Stimulated activated CD4-positive, alpha-beta T cell treated with anti-CD3 and anti-CD28 coated beads, Interleukin-12 subunit alpha, Interleukin-12 subunit beta, amount 100 ng/mL, for 48 hours (primary cell): Measurements from ENCODE around the gene GMPS.

ENCODE experiments used
- DNase-seq, 3 donors: peaks; one replicate each; pipeline ENCODE4 v3.0.0-alpha.2; 2020; ENCODE audit warnings: low read depth in 2 of 3, low spot score in 1 of 3

The GMPS gene

DNA sequence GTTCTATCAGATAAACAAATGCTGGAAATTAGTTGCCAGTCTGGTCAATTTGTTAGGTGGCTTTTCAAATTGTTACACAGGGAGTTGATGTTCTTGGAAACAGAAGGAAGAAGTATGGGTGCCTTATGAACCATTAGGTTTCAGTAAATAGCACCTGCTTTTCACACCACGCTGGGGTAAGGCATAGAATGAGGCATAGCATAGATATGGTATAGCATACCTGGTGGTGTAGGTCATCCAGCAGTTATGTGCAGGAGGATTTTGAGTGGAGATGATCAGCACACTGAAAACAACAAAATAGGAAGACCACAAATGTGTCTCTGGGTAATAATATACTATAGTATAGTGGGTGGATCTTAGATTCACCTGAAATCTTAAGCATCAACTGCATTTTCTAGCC is 121.4 kb downstream of the GMPS start:
- no peak for DNase-seq
